ENCODE measurements around the gene AP1G1.
A peak's percentile ranks its signal among the peaks of the same experiment; 100 is the strongest.

Gene AP1G1

DNA sequence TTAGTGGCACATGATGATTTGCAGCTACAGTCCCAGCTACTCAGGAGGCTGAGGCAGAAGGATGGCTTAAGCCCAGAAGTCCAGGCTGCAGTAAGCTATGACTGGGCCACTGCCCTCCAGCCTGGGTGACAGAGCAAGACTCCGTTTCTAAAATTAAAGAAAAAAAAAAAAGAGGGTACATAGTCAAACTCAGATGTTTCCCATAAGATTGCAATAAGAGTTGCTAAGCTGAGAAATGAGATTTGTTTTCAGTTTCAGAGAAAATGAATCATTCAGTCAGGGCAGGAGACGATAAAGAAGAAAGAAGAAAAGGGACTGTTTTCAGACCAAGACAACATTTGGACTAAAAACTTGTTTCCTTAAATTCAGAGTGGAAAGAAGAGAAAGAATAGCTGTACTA, 54.0 kb downstream of the AP1G1 start:
- DNase-seq (ENCODE audit: low read depth): no peak
- no peak overlapping the region for H3K4me3 ChIP-seq (ENCODE audit: low read length)
- no peak for TF ChIP-seq CTCF (conservative IDR thresholded peaks at IDR 0.05; ENCODE audit: low read length)

DNA sequence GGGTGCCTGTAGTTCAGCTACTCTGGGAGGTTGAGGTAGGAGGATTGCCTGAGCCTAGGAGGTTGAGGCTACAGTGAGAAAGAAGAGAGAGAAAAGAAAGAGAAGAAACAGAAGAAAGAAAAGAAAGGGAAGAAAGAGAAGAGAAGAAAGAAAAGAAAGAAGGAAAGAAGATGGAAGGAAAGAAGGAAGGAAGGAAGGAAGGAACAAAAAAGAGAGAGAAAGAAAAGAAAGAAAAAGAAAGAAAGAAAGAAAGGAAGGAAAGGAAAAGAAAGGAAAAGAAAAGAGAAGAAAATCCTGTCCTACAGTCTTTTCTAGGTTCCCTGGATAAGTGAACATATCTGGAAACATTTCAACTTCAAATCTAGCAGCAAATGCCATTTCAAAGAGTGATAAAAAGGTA, 54.5 kb downstream of the AP1G1 start:
- no peak for TF ChIP-seq CTCF (conservative IDR thresholded peaks at IDR 0.05; ENCODE audit: low read length)

DNA sequence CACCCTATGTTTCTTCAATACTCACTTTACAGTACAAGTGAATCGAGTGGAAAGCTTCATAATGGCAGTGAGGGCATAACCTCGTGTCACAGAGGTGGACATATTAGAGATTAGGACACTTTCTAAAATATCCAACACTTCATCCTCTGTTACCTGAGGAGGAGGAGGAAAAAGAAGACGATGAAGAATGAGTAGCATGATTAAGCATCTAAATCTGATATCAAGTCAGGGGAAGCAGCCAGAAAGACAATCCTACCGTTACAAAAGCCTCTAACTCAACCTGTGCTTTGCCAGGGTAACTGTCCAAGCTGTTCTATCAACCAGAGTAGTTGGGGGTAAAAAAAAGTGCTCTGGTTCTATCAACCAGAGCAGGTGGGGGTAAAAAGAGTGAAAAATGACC, 60.4 kb downstream of the AP1G1 start:
- TF ChIP-seq CTCF (conservative IDR thresholded peaks at IDR 0.05; ENCODE audit: low read length): no peak
- no peak for DNase-seq (ENCODE audit: low read depth)
- no peak overlapping the region for H3K4me3 ChIP-seq (ENCODE audit: low read length)

More for the DNA sequence above, 54.5 kb downstream of the AP1G1 start:
- DNase-seq (ENCODE audit: low read depth): no peak
- H3K4me3 ChIP-seq (ENCODE audit: low read length): no peak overlapping the region

- DNase-seq (ENCODE audit: low read depth): peak; percentile 50
- TF ChIP-seq CTCF (conservative IDR thresholded peaks at IDR 0.05; ENCODE audit: low read length): peak; percentile 83
- no peak overlapping the region for H3K4me3 ChIP-seq (ENCODE audit: low read length)
Measured at GRCh38 chr16:71746442-71747046, 62.1 kb downstream of the AP1G1 start.

DNA sequence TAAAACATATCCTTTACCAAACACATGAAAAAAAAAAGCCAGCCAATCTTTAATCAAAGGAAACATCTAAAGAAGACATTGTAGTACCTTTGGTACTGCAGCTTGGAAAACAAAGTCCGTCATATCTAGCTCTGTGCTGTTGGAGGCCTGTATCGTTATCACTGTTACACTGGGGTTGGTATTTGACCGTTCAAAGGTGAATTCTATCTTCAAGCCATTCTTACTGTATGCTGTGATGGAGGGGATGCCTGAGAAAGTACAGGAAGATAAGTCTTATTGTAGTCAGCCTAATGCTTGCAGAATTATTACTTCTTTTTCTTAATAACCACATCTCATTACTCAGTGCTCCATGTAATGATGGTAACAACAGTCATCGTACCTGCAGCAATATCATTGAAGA, 69.8 kb downstream of the AP1G1 start:
- TF ChIP-seq CTCF (conservative IDR thresholded peaks at IDR 0.05; ENCODE audit: low read length): no peak
- no peak for DNase-seq (ENCODE audit: low read depth)
- H3K4me3 ChIP-seq (ENCODE audit: low read length): no peak overlapping the region

- no peak for TF ChIP-seq CTCF (conservative IDR thresholded peaks at IDR 0.05; ENCODE audit: low read length)
- DNase-seq (ENCODE audit: low read depth): no peak
- H3K4me3 ChIP-seq (ENCODE audit: low read length): no peak overlapping the region
Measured at GRCh38 chr16:71737501-71737900, 71.1 kb downstream of the AP1G1 start.

DNA sequence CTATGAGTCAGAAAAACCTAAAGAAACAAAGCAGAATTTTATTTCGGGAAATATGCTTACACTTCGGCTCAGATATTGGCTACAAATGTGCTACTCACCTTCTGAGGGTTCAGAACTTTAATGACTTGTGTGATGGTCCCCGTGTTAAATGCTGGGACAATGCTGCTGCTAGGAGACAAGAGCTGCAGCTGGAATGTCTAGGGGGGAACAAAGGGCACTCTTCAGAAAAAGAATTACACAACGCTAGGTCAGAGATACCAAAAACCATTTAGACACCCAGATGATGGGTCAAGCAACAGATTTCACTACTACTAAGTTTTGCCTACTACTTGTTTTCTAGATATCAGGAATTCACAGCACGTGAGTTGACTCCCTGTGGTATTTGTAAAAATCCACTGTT, 74.1 kb downstream of the AP1G1 start:
- no peak for TF ChIP-seq CTCF (conservative IDR thresholded peaks at IDR 0.05; ENCODE audit: low read length)
- DNase-seq (ENCODE audit: low read depth): no peak
- no peak overlapping the region for H3K4me3 ChIP-seq (ENCODE audit: low read length)

Measured in AG10803 (cell line).